GM11168 (cell line): ENCODE data around the gene EN1.

ENCODE experiments used
- in situ Hi-C: fragments of 300-500 bp; cut with MboI; formaldehyde crosslinking; loops from one replicate; pipeline ENCODE4 v1.12.0; 2022; ENCODE audit warnings: low sequenced_read_pairs; ENCODE audit not compliant: unreplicated experiment

Gene EN1

DNA sequence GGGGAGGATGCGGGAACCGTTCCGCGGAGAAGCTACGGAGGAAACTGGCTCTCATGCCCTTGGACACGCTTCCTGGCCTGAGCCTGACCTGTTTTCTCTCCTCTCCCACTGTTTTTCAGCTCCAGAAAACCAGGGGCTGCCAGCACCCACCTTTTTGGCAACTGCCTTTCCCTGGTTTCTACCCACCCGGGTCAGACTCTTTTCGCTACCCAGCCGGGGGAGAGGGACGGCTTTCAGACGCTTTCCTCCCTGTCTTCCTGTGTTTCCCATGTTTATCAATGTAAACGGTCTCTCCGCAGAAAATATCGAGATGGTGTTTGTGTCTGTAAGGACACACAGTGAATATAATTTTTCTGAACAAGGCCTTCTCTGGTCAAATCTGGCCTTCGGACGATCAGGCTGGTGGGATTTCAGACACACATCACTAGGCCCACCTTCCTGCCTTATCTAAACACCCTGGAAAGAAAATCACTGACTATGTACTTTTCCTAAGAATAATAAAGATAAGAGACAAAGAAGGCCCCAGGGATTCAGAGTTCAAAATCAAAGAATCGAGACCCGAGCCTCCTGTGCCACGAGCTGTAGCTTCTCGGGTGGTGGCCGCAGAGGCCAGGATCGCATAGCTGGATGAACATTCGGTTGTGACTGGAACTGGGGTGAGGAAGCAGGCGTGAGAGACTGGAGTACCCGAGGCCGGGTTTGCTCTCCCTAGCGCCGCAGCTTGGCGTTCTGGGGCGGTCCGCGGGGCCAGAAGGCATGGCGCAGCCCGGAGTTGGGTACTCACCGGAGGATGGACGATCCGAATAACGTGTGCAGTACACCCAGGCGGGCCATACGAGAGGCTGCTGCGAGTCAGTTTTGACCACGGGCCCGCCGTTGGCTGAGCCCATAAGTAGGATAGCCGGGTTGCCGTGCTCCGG, 1.7 kb downstream of the EN1 start:
- in situ Hi-C loops, result no loop called here

- in situ Hi-C loops, result no loop called here
Measured at GRCh38 chr2:118845005-118845521, 2.4 kb downstream of the EN1 start.

- in situ Hi-C loops, result no loop called here
Measured at GRCh38 chr2:118844261-118845004, 3.0 kb downstream of the EN1 start.

DNA sequence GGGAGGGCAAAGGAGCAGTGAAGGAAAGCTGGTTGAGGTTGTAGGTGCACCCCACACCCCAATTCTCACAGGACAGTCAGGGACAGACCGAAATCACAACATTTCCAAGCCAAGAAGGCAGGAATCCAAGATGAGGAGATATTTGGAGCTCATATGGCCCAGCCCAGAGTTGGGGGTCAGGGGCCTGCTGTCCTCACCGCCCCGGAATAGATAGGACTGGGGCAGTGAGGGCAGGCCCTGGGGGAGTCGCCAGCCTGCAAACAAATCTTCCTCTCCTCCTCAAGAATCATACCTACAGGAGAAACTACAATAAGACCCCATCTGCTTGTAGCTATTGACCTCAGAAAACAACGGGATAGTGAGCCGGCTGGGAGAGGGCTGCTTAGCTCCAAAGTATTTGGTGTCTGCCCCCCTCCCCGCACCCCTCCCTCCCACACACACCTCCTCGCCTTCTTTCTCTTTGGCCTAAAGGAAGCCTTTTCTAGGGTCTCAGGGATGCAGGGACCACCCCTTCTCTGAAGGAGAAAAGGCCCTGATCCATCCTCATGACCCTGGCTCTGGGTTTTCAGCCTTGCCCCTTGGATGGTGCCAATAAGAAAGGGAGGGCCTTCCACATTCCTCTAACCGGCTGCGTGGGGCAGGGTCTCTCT, 3.8 kb downstream of the EN1 start:
- in situ Hi-C loops, result no loop called here

- in situ Hi-C loops, result no loop called here
Measured at GRCh38 chr2:118842661-118843482, 4.6 kb downstream of the EN1 start.

DNA sequence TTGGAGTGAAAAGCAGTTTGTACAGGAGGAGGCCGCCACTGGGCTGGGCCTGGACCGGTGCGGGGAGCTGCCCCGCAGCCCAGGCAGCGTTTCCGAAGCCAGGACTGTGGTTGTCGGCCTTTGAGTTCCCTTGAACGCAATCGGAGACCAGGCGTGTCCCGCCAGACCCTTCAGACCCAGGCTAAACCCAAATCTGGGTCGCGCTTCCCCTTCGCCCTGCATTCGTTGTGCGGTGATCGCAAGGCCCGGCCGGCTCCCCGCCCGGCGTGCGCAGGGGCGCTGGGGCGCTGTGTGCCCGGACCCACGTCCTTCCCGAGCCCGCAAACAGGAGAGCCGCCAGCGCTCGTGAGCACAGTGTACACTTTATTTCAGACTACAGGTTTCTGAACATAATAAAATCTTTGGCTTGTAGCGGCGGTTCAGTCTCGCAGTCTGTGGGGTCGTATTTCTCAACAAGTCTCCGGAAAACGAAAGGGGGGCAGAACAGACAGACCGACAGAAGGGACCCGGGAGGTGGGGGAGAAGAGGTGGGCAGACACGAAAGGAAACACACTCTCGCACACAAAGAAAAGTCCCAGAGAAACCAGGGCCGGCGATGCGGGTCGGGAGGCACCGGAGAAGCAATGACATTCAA, 5.5 kb downstream of the EN1 start:
- in situ Hi-C loops, result no loop called here

DNA sequence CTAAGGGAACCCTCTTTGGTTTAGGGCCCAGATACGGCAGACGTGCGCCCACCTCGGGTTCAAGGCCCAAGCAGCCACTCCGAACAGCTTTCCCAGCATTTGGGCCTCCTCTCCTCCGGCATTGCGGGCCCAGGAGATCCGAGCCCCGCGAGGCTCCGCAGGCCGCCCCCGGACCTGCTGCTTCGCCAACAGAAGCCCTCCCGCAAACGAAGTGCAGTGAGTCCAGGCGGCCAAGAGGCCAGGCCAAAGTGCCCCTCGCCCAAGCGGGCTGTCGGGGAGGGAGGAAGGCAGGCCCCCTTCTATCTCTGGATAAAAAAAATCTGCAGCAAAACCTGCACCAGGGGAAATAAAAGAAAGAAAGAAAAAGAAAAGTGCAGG, 6.0 kb downstream of the EN1 start:
- in situ Hi-C loops, result no loop called here

DNA sequence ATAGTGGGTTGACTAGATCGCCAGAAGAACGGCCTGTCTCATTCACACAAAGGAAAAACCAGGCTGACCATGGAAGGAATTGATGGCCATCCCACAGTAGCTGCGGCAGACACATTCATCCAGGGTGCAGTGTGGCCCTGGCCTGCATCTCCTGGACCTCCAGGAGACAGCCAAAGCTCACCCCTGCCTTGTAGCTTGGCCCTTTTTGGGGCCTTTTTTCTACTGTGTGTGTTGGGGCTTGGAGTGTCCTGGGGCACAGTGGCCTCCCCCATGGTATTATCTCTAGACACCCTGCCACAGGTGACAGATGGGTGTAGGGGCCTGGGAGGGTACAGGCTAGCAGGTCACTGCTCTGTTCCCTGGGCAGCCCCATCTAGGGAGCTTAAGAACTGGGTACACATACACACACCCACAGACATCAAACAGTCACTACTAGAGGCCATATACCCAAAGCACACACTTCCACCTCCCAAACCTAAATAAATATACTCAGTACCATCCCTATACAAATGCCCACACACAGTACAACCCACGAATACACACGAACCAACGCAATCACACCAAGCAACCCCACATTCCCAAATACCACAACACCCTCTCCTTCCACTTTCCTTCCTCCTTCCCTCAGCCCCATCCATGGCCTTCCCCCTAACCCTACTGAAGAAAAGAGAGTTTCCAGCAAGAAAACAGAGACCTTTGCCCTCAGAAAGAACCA, 8.6 kb downstream of the EN1 start:
- in situ Hi-C loops, result no loop called here

DNA sequence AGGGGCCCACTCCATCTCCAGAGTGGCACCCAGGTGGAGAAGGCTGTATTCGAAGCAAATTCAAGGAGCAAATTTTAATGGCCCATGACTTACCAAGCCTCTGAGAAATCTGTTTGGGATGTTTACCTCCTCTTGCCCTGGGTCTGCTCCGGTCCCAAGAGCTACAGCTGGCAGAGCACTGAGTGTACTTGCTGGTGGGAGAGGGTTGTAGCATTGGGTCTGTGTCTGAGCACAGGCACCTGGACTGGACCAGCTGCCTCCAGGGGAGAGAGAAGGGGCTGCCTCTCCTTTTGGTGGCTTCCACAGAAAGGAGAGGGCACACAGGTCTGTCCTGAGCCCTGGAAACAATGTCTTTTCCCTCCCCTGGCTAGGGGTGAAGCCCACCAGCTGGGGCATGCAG, 9.8 kb downstream of the EN1 start:
- in situ Hi-C loops, result no loop called here

DNA sequence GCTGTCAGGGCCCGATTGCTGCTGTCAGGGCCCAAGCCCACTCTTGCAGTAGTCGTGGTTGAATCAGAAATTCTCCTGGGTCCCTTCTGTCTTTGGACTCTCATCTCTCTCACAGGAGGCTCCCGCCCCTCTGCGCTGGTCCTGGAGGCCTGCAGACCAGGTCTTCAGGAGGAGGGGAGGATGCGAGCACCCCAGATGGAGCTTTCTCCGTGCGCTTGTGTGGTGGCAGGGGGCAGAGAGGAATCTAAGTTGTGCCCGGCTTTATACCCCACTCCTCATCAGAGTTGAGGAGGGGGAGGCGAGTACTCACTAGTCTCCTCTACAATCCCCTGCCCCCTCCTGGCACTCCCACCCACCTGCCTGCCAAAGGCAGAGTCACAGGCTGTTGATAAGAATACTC, 10.4 kb downstream of the EN1 start:
- in situ Hi-C loops, result no loop called here

GRCh38 chr2:118836411-118836930, 11.0 kb downstream of the EN1 start:
- in situ Hi-C loops, result no loop called here

- in situ Hi-C loops, result no loop called here
Measured at GRCh38 chr2:118835746-118836410, 11.6 kb downstream of the EN1 start.

DNA sequence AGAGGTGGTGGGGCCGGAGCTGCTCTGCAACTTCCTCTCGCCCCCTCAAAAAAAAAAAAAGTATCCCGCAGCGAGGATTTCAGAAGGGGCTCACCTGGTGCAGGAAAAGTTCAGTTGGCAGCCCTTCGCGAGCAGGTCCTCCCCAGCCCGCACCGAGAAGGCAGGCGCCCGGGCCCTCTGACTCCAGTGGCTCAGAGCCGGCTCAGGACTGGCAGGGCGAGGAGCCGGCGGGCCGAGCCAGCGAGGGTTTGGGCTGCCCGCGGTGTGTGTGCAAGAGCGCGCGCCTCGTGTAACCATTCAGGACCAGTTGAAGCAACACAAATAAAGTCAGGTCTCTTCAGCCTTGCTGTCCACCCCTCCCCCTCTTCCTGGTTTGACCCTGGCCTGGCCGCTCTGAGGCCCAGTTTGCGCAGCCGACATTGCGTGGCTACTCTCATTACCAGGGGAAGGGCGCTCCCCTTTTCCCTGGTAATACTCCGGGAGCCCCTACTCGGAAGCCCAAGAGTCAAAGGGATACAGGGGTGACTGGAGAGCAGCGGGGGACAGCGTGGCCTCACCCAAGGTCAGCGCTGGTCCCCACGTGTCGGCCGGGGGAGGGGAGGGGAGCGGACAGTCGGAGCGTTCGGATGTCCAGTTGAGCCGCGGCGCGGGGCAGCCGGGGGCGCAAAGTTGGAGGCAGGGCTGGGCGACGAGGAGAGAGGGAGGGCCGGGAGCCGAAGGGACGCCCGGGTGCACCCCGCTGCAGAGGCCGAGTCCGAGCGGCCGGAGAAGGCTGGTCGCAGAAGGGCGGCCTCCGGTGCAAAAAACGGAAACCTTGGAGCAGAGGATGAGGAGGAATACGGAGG, 12.3 kb downstream of the EN1 start:
- in situ Hi-C loops, result no loop called here

DNA sequence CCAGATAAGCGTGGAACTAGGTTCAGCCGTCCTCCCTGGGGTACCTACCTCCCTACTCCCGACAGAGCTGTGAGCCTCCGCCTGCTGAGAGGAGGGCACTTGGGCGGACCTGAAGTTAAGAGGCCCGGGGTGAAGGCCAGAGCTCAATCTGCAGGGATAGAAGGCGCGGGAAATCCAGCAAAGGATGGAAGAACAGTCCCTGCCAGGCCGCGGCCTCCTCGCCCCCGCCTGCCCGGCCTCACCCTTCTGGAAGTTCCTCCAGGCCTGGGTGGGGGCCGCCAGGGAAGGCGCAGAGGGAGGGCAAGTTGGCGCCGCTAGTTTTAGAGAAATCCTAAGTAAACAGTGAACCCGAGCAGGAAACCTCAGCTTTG, 13.0 kb downstream of the EN1 start:
- in situ Hi-C loops, result no loop called here

GRCh38 chr2:118833716-118834439, 13.6 kb downstream of the EN1 start:
- in situ Hi-C loops, result no loop called here

GRCh38 chr2:118832791-118833715, 14.4 kb downstream of the EN1 start:
- in situ Hi-C loops, result no loop called here
